Right lobe of liver (tissue), 4 donors: ENCODE data around the gene KRT72.

Source experiments
- POLR2A ChIP-seq: fragments of 450-650 bp; IDR thresholded peaks from one replicate; pipeline ENCODE4 v1.6.1; 2017; ENCODE audit warnings: antibody characterized with exemption, mild to moderate bottlenecking
- TF ChIP-seq, protein P1 (sequence below), 4 donors: fragments of 200-600 bp in 3 of 4; fragments of 450-650 bp in 1 of 4; IDR thresholded peaks; one replicate each; pipeline versions ENCODE4 v1.5.1 to v1.8.0; 2016 to 2022; ENCODE audit warnings: antibody characterized with exemption in 4 of 4, mild to moderate bottlenecking in 2 of 4
- donor health status: DM: no; HTN: no; CAD: no.
- donor health status: DM: no; HTN: no; CAD: no.
- donor health status: DM: no; HTN: yes; CAD: no.

DNA sequence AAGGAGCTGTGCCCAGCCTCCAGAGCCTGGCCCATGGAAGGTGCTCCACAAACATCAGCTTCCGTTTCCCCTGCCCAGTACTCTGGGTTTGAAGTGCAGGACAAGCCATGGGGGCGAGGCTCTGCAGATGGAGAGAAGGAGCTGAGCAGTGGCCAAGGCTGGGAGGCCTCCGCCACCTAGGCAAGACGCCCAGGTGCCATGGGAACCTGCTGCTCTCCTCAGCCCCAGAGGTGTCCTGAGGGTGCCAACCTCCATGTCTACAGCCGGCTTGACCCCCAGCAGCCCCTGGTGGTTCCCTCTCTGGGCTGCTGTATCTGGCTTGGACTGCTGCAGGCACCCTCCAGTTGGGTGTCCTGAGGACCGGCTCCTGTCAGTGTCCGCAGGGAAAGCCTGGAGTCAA, 60.7 kb downstream of the KRT72 start:
- no peak for TF ChIP-seq POLR2A
- TF ChIP-seq, protein P1, sequence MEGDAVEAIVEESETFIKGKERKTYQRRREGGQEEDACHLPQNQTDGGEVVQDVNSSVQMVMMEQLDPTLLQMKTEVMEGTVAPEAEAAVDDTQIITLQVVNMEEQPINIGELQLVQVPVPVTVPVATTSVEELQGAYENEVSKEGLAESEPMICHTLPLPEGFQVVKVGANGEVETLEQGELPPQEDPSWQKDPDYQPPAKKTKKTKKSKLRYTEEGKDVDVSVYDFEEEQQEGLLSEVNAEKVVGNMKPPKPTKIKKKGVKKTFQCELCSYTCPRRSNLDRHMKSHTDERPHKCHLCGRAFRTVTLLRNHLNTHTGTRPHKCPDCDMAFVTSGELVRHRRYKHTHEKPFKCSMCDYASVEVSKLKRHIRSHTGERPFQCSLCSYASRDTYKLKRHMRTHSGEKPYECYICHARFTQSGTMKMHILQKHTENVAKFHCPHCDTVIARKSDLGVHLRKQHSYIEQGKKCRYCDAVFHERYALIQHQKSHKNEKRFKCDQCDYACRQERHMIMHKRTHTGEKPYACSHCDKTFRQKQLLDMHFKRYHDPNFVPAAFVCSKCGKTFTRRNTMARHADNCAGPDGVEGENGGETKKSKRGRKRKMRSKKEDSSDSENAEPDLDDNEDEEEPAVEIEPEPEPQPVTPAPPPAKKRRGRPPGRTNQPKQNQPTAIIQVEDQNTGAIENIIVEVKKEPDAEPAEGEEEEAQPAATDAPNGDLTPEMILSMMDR (IDR thresholded peaks at IDR 0.05), result no peak
